ENCODE measurements around the gene TMPRSS15. TPM values are rescaled to one million over a fixed set of nuclear protein-coding genes. Genes with fewer than 3 reads are reported as not detected.

The TMPRSS15 gene
- total RNA-seq, 1 donor from 2014 or later = not detected

GRCh38 chr21:18245464-18245967 lies 158.1 kb downstream of the TMPRSS15 start:
- H3K4me3 ChIP-seq = peak overlapping the region; percentile 39
- DNase-seq (no peak), ATAC-seq (peak; percentile 20)
- intact Hi-C loops (cut with DNase I) = no loop called here
- no peak overlapping the region for H3K27ac ChIP-seq
- H3K27me3 ChIP-seq = peaks cover 28% of the 10 kb centered on the region
- TF ChIP-seq, protein P1, sequence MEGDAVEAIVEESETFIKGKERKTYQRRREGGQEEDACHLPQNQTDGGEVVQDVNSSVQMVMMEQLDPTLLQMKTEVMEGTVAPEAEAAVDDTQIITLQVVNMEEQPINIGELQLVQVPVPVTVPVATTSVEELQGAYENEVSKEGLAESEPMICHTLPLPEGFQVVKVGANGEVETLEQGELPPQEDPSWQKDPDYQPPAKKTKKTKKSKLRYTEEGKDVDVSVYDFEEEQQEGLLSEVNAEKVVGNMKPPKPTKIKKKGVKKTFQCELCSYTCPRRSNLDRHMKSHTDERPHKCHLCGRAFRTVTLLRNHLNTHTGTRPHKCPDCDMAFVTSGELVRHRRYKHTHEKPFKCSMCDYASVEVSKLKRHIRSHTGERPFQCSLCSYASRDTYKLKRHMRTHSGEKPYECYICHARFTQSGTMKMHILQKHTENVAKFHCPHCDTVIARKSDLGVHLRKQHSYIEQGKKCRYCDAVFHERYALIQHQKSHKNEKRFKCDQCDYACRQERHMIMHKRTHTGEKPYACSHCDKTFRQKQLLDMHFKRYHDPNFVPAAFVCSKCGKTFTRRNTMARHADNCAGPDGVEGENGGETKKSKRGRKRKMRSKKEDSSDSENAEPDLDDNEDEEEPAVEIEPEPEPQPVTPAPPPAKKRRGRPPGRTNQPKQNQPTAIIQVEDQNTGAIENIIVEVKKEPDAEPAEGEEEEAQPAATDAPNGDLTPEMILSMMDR (IDR thresholded peaks at IDR 0.05) = no peak
- no peaks in the 10 kb centered on the region for H3K9me3 ChIP-seq
- H3K36me3 ChIP-seq = no peaks in the 10 kb centered on the region
- no peaks in the 10 kb centered on the region for H3K4me1 ChIP-seq

DNA sequence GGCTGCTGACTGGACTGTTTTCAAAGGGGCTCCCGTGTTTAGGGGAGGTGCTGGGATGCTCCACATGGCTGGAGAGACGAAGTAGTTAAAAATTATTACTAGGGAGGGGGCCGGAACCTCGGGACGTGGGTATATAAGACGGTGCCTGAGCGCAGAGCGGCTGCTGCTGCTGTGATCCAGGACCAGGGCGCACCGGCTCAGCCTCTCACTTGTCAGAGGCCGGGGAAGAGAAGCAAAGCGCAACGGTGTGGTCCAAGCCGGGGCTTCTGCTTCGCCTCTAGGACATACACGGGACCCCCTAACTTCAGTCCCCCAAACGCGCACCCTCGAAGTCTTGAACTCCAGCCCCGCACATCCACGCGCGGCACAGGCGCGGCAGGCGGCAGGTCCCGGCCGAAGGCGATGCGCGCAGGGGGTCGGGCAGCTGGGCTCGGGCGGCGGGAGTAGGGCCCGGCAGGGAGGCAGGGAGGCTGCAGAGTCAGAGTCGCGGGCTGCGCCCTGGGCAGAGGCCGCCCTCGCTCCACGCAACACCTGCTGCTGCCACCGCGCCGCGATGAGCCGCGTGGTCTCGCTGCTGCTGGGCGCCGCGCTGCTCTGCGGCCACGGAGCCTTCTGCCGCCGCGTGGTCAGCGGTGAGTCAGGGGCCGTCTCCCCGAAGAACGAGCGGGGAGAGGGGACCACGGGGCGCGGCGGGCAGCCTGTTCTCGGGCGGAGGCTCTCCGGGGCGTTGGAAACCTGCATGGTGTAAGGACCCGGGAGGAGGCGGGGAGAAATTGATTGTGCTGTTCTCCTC lies 158.7 kb downstream of the TMPRSS15 start, which contains the start of gene CHODL:
Gene CHODL (plus strand): TSS at position 163 of the 793 bp plus-strand sequence. CDS start 391 bp downstream, at position 554.
- intact Hi-C loops (cut with DNase I) = no loop called here
- peak; percentile 63 for DNase-seq

GRCh38 chr21:18235545-18235944 lies 168.0 kb downstream of the TMPRSS15 start:
- Histone ChIP-seq H3K4me1 (no peaks in the 10 kb centered on the region), H3K9me3 (no peaks in the 10 kb centered on the region), H3K27ac (no peak overlapping the region), H3K4me3 (no peak overlapping the region), H3K36me3 (no peaks in the 10 kb centered on the region), H3K27me3 (no peaks in the 10 kb centered on the region)
- no peak for ATAC-seq
- no peak for DNase-seq
- intact Hi-C loops (cut with DNase I) = no loop called here
- TF ChIP-seq, protein P1 (IDR thresholded peaks at IDR 0.05) = no peak

More for the DNA sequence above, 158.7 kb downstream of the TMPRSS15 start, which contains the start of gene CHODL:
- peak within 1 kb of the TSS; percentile 39 for H3K4me3 ChIP-seq
- H3K9me3 ChIP-seq = no peaks in the 10 kb centered on the region
- TF ChIP-seq, protein P1 (IDR thresholded peaks at IDR 0.05) = no peak
- ATAC-seq = peak; percentile 59
- H3K36me3 ChIP-seq = no peaks in the 10 kb centered on the region
- H3K4me1 ChIP-seq = no peaks in the 10 kb centered on the region
- H3K27ac ChIP-seq = no peak within 1 kb of the TSS
- H3K27me3 ChIP-seq = peaks cover 28% of the 10 kb centered on the region

DNA sequence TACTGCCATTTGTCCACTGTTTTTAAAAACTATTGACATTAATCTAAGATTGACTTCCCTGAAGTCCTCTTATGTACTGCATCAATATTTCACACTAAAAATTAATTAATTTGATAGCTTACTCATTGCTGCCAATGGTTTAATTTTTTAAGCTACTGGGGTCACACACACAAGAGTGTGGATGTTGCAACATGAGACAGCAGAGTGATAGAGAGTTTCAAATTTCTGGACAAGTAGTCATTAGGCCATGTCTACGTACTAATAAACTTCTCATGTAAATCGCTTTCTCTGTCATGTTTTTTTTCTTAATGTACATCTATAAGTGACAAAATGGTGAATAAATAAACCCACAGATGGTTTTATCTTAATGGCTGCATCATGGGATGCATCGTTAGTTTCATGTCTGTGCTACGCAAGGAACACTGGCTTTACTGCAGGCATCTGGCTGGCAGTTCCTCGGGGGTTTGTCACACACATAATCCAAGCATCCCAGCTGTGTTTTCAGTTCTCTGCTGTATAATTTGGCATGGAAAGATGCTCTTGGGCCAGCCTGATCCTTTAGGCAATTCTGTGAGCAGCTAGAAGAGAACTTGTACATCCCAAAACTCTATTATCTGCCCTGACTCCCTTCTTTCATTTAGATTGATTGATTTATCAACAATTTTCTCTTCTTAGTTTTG lies 175.4 kb downstream of the TMPRSS15 start:
- no peaks in the 10 kb centered on the region for H3K36me3 ChIP-seq
- H3K4me3 ChIP-seq = no peak overlapping the region
- H3K4me1 ChIP-seq = no peaks in the 10 kb centered on the region
- H3K27me3 ChIP-seq = no peaks in the 10 kb centered on the region
- TF ChIP-seq, protein P1 (IDR thresholded peaks at IDR 0.05) = no peak
- DNase-seq = no peak
- H3K9me3 ChIP-seq = no peaks in the 10 kb centered on the region
- H3K27ac ChIP-seq = no peak overlapping the region
- intact Hi-C loops (cut with DNase I) = no loop called here
- ATAC-seq = no peak

- Histone ChIP-seq H3K27ac (no peak overlapping the region), H3K9me3 (no peaks in the 10 kb centered on the region), H3K36me3 (no peaks in the 10 kb centered on the region), H3K4me1 (no peaks in the 10 kb centered on the region), H3K4me3 (no peak overlapping the region), H3K27me3 (no peaks in the 10 kb centered on the region)
- TF ChIP-seq, protein P1 (IDR thresholded peaks at IDR 0.05) = no peak
- intact Hi-C loops (cut with DNase I) = no loop called here
- ATAC-seq (no peak), DNase-seq (no peak)
Observed at GRCh38 chr21:18222346-18222745, 181.2 kb downstream of the TMPRSS15 start.
